HCT116 (cell line): ENCODE measurements around the gene POLR1B. TPM values are rescaled to one million over a fixed set of nuclear protein-coding genes. Genes with fewer than 3 reads are reported as not detected.

Experiments used
- ATAC-seq: fragments of 200-7000 bp; cut with Tn5 transposase; 2 replicates; pipeline ENCODE4 v1.9.1; 2020; ENCODE audit warnings: mild to moderate bottlenecking, moderate library complexity
- BruUV-seq: library from RNA; stranded (reverse); fragments of 400-500 nt; replicated peaks from 2 replicates; lab custom pipeline; 2021; lab: Mats Ljungman, UMichigan
- CTCF ChIA-PET: fragments of 300-600 bp; sonication (Branson Sonifier 250); formaldehyde crosslinking; loops from one replicate; lab custom pipeline; 2021; ENCODE audit warnings: antibody characterized with exemption; lab: Charles Lee
- POLR2A ChIA-PET: fragments of 300-600, 350-600 bp; sonication (Branson Sonifier 250); formaldehyde crosslinking; loops from one replicate; lab custom pipeline; 2021; ENCODE audit warnings: antibody characterized with exemption; lab: Charles Lee
- RAD21 ChIA-PET, 2 experiments: fragments of 300-600 bp; sonication (Branson Sonifier 250); formaldehyde crosslinking; loops; one replicate each; lab custom pipeline; 2023; ENCODE audit warnings: low total read pairs in 2 of 2; ENCODE audit not compliant: uncharacterized antibody in 2 of 2, unreplicated experiment in 2 of 2, low non-redundant PET in 1 of 2; lab: Charles Lee
- DNase-seq: peaks from one replicate; pipeline ENCODE4 v3.0.0-alpha.2; 2010; ENCODE audit warnings: low read depth, low spot score
- H2AFZ ChIP-seq: fragments of 200-600 bp; shearing (Covaris generic), sonication (generic); 2 replicates; pipeline ENCODE4 v1.6.1; 2017; ENCODE audit warnings: low read depth, mixed run types, mixed read lengths, antibody characterized with exemption, low read length; ENCODE audit not compliant: poor library complexity, severe bottlenecking
- H3K27ac ChIP-seq: 2 replicates; pipeline ENCODE4 v1.5.1; 2012; ENCODE audit warnings: low read depth, low read length
- H3K27me3 ChIP-seq: fragments of 200-600 bp; sonication (generic); 2 replicates; pipeline ENCODE4 v1.6.1; 2016; ENCODE audit warnings: mixed run types, low read length, mixed read lengths; ENCODE audit not compliant: insufficient read depth
- H3K36me3 ChIP-seq, 2 experiments: fragments of 200-500 bp in 1 of 2; fragments of 200-600 bp in 1 of 2; sonication (Bioruptor generic) in 1 of 2; sonication (generic) in 1 of 2; 2 replicates each; pipeline versions ENCODE4 v1.5.1 to v1.6.1; 2014 to 2016; ENCODE audit warnings: low read length in 2 of 2, inconsistent platforms in 1 of 2, mixed read lengths in 1 of 2, mixed run types in 1 of 2; ENCODE audit not compliant: insufficient read depth in 2 of 2, control insufficient read depth in 1 of 2
- H3K4me1 ChIP-seq, 2 experiments: fragments of 200-600 bp in 1 of 2; sonication (generic) in 1 of 2; 2 replicates each; pipeline versions ENCODE4 v1.5.1 to v1.6.1; 2012 to 2017; ENCODE audit warnings: low read length in 2 of 2, inconsistent platforms in 1 of 2, mild to moderate bottlenecking in 1 of 2, mixed read lengths in 1 of 2, mixed run types in 1 of 2, moderate library complexity in 1 of 2; ENCODE audit not compliant: insufficient read depth in 2 of 2, control insufficient read depth in 1 of 2
- H3K4me2 ChIP-seq: fragments of 200-600 bp; sonication (generic); 2 replicates; pipeline ENCODE4 v1.6.1; 2017; ENCODE audit warnings: mixed run types, low read length, mixed read lengths
- H3K4me3 ChIP-seq, 2 experiments: fragments of 200-600 bp in 1 of 2; sonication (generic) in 1 of 2; replicated peaks in 1 of 2; 2 replicates each; pipeline ENCODE4 v1.5.1; 2011 to 2016; ENCODE audit warnings: low read length in 2 of 2, control low read depth in 1 of 2, low read depth in 1 of 2, mild to moderate bottlenecking in 1 of 2, mixed read lengths in 1 of 2, mixed run types in 1 of 2
- H3K79me2 ChIP-seq: fragments of 200-600 bp; sonication (generic); 2 replicates; pipeline ENCODE4 v1.6.1; 2017; ENCODE audit warnings: mild to moderate bottlenecking, mixed run types, low read length, moderate library complexity, mixed read lengths; ENCODE audit not compliant: insufficient read depth
- H3K9ac ChIP-seq: fragments of 200-600 bp; sonication (generic); 2 replicates; pipeline ENCODE4 v1.6.1; 2016; ENCODE audit warnings: low read length, mixed read lengths
- H3K9me2 ChIP-seq: fragments of 200-600 bp; sonication (generic), shearing (Covaris generic); 2 replicates; pipeline ENCODE4 v1.6.1; 2017; ENCODE audit warnings: mixed run types, mild to moderate bottlenecking, moderate library complexity; ENCODE audit not compliant: insufficient read depth
- H3K9me3 ChIP-seq, 2 experiments: fragments of 200-500 bp in 1 of 2; fragments of 200-600 bp in 1 of 2; sonication (Bioruptor generic) in 1 of 2; sonication (generic) in 1 of 2; 2 replicates each; pipeline ENCODE4 v1.6.1; 2014 to 2017; ENCODE audit warnings: low read length in 2 of 2, mixed read lengths in 2 of 2, inconsistent platforms in 1 of 2, low read depth in 1 of 2, mild to moderate bottlenecking in 1 of 2, mixed run types in 1 of 2, moderate library complexity in 1 of 2; ENCODE audit not compliant: control insufficient read depth in 1 of 2, insufficient read depth in 1 of 2
- H4K20me1 ChIP-seq: fragments of 200-600 bp; sonication (generic), shearing (Covaris generic); 2 replicates; pipeline ENCODE4 v1.6.1; 2017; ENCODE audit warnings: mixed run types, mild to moderate bottlenecking, moderate library complexity; ENCODE audit not compliant: insufficient read depth
- ATF3 ChIP-seq: IDR thresholded peaks from 2 replicates; pipeline ENCODE4 v1.6.1; 2012
- CBX3 ChIP-seq: IDR thresholded peaks from 2 replicates; pipeline ENCODE4 v1.6.1; 2012; ENCODE audit warnings: low read depth
- CEBPB ChIP-seq: IDR thresholded peaks from 2 replicates; pipeline ENCODE4 v1.6.1; 2012; ENCODE audit warnings: low read depth
- CTCF ChIP-seq, 3 experiments: fragments of 200-600 bp in 1 of 3; sonication (generic) in 1 of 3; IDR thresholded peaks in 2 of 3; conservative IDR thresholded peaks in 1 of 3; 2 replicates each; pipeline ENCODE4 v1.5.1; 2012 to 2017; ENCODE audit warnings: low read depth in 2 of 3, low read length in 2 of 3, antibody characterized with exemption in 1 of 3, borderline replicate concordance in 1 of 3, control low read depth in 1 of 3, mild to moderate bottlenecking in 1 of 3, mixed read lengths in 1 of 3, mixed run types in 1 of 3, moderate library complexity in 1 of 3; ENCODE audit not compliant: insufficient read depth in 1 of 3
- EGR1 ChIP-seq: IDR thresholded peaks from 2 replicates; pipeline ENCODE4 v1.6.1; 2012; ENCODE audit warnings: low read depth
- ELF1 ChIP-seq: IDR thresholded peaks from 2 replicates; pipeline ENCODE4 v1.6.1; 2012; ENCODE audit warnings: low read depth, borderline replicate concordance
- FOSL1 ChIP-seq: IDR thresholded peaks from 2 replicates; pipeline ENCODE4 v1.6.1; 2012; ENCODE audit warnings: low read depth
- JUND ChIP-seq: IDR thresholded peaks from 2 replicates; pipeline ENCODE4 v1.6.1; 2012
- REST ChIP-seq: IDR thresholded peaks from 2 replicates; pipeline ENCODE4 v1.6.1; 2012; ENCODE audit warnings: low read depth
- SP1 ChIP-seq: IDR thresholded peaks from 2 replicates; pipeline ENCODE4 v1.6.1; 2012; ENCODE audit warnings: low read depth
- SRF ChIP-seq: IDR thresholded peaks from 2 replicates; pipeline ENCODE4 v1.6.1; 2012; ENCODE audit warnings: low read depth
- YY1 ChIP-seq: IDR thresholded peaks from 2 replicates; pipeline ENCODE4 v1.6.1; 2011; ENCODE audit warnings: low read length, low read depth, moderate library complexity, mild to moderate bottlenecking; ENCODE audit not compliant: insufficient replicate concordance; ENCODE audit errors: extremely low read depth
- ZBTB33 ChIP-seq: IDR thresholded peaks from 2 replicates; pipeline ENCODE4 v1.6.1; 2011; ENCODE audit warnings: mild to moderate bottlenecking, low read length, moderate library complexity; ENCODE audit not compliant: insufficient replicate concordance; ENCODE audit errors: extremely low read depth
- ZFX ChIP-seq: fragments of 450-650 bp; IDR thresholded peaks from 2 replicates; pipeline ENCODE4 v1.6.1; 2017
- ZNF274 ChIP-seq: fragments of 200-500 bp; sonication (Bioruptor generic); IDR thresholded peaks from 2 replicates; pipeline ENCODE4 v1.6.1; 2014; ENCODE audit warnings: mild to moderate bottlenecking, low read depth, low read length, inconsistent platforms
- intact Hi-C: fragments of 100-400 bp; cut with micrococcal nuclease; formaldehyde crosslinking; loops from 2 replicates; pipeline ENCODE4 v1.10.0; 2022
- total RNA-seq: library from RNA; stranded (reverse); gene quantifications from one replicate; pipeline ENCODE4 v1.2.1, GENCODE V29; 2021; ENCODE audit not compliant: unreplicated experiment

POLR1B gene
- total RNA-seq, 1 experiment from 2014 or later, result 57.7 TPM

DNA sequence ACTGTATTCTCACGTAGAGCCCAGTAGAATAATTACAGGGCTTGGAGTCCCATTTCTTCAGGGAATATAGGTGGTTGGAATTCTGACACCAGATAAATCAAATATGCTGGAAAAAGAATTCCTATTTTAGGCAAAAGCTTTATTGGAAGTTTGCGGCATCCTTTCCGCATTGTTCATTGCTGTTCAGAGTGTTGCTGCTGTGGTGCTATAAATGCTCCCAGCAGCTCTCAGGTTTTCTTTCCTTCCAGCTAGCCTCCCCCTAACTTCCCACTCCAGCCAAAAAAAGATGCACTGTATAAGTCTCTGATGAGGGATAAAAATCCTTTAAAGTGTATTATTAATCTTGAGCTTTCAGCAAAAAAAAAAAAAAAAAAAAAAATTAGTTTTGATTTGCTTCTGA lies 25.5 kb upstream of the POLR1B start:
- Histone ChIP-seq H3K27me3 (no peaks in the 10 kb centered on the region), H3K4me2 (no peak overlapping the region), H3K27ac (no peak overlapping the region), H3K9me3 (peaks cover 0 to 5% of the 10 kb centered on the region in 2 experiments; a peak in 2 of 4 replicates), H2AFZ (no peak overlapping the region), H3K36me3 (peaks cover 15 to 25% of the 10 kb centered on the region in 2 experiments; a peak in 3 of 4 replicates), H3K9me2 (no peaks in the 10 kb centered on the region), H4K20me1 (no peaks in the 10 kb centered on the region), H3K4me1 (no peaks in the 10 kb centered on the region), H3K9ac (no peak overlapping the region), H3K4me3 (no peak overlapping the region), H3K79me2 (peaks cover 8% of the 10 kb centered on the region; the same call in 1 of the 2 replicates)
- ChIA-PET POLR2A (no interaction called here), CTCF (no interaction called here), RAD21 (no interaction called here)
- DNase-seq, result no peak
- no TSS peak for BruUV-seq
- no peak for ATAC-seq
- intact Hi-C loops, result no loop called here
- TF ChIP-seq SP1, result no peak
- TF ChIP-seq SRF, result no peak
- no peak for TF ChIP-seq ZNF274
- TF ChIP-seq ZBTB33, result no peak
- TF ChIP-seq CBX3, result no peak
- no peak for TF ChIP-seq ZFX
- TF ChIP-seq JUND, result no peak
- no peak for TF ChIP-seq CTCF (IDR thresholded peaks at IDR 0.05 in 2 of 3, conservative IDR thresholded peaks at IDR 0.05 in 1 of 3; ENCODE audit: borderline replicate concordance in 1 of 3, insufficient read depth in 1 of 3, low read depth in 2 of 3, low read length in 2 of 3)
- no peak for TF ChIP-seq FOSL1
- no peak for TF ChIP-seq YY1
- no peak for TF ChIP-seq CEBPB
- TF ChIP-seq REST, result no peak
- TF ChIP-seq ATF3, result no peak
- no peak for TF ChIP-seq ELF1
- TF ChIP-seq EGR1, result no peak
